Measurements from ENCODE around the gene DNAJC5.

GRCh38 chr20:63913768-63914167, 18.8 kb downstream of the DNAJC5 start:
- TF ChIP-seq, protein P1, sequence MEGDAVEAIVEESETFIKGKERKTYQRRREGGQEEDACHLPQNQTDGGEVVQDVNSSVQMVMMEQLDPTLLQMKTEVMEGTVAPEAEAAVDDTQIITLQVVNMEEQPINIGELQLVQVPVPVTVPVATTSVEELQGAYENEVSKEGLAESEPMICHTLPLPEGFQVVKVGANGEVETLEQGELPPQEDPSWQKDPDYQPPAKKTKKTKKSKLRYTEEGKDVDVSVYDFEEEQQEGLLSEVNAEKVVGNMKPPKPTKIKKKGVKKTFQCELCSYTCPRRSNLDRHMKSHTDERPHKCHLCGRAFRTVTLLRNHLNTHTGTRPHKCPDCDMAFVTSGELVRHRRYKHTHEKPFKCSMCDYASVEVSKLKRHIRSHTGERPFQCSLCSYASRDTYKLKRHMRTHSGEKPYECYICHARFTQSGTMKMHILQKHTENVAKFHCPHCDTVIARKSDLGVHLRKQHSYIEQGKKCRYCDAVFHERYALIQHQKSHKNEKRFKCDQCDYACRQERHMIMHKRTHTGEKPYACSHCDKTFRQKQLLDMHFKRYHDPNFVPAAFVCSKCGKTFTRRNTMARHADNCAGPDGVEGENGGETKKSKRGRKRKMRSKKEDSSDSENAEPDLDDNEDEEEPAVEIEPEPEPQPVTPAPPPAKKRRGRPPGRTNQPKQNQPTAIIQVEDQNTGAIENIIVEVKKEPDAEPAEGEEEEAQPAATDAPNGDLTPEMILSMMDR (IDR thresholded peaks at IDR 0.05 in 4 of 5, conservative IDR thresholded peaks at IDR 0.05 in 1 of 5): no peak
- no peak for TF ChIP-seq POLR2A (IDR thresholded peaks at IDR 0.05)
